ENCODE measurements around the gene A3GALT2.
"Not testable (repeated sequence)": the region's sequence is repeated elsewhere in the genome, so short reads cannot be mapped to it uniquely, and the experiment has no call there.

The A3GALT2 gene

GRCh38 chr1:33292726-33293340 is 28.1 kb downstream of the A3GALT2 start:
- DNase-seq (ENCODE audit: low read depth), result no peak

DNA sequence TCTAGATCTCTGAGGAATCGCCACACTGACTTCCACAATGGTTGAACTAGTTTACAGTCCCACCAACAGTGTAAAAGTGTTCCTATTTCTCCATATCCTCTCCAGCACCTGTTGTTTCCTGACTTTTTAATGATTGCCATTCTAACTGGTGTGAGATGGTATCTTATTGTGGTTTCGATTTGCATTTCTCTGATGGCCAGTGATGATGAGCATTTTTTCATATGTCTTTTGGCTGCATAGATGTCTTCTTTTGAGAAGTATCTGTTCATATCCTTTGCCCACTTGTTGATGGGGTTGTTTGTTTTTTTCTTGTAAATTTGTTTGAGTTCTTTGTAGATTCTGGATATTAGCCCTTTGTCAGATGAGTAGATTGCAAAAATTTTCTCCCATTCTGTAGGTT is 30.3 kb downstream of the A3GALT2 start:
- DNase-seq (ENCODE audit: low read depth), result not testable (repeated sequence)

DNA sequence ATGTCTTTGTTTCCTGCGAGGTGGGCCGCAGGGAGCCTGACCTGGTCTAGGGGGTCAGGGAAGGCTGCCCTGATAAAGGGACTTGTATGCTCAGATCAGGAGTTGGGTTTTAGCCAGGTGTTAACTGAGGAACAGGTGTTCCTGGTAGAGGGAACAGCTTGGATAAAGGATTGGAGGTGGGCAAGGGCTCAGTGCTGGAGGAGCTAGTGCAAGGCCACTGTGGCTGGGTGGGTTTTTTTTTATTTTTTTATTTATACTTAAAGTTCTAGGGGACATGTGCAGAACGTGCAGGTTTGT is 31.1 kb downstream of the A3GALT2 start:
- no peak for DNase-seq (ENCODE audit: low read depth)

DNA sequence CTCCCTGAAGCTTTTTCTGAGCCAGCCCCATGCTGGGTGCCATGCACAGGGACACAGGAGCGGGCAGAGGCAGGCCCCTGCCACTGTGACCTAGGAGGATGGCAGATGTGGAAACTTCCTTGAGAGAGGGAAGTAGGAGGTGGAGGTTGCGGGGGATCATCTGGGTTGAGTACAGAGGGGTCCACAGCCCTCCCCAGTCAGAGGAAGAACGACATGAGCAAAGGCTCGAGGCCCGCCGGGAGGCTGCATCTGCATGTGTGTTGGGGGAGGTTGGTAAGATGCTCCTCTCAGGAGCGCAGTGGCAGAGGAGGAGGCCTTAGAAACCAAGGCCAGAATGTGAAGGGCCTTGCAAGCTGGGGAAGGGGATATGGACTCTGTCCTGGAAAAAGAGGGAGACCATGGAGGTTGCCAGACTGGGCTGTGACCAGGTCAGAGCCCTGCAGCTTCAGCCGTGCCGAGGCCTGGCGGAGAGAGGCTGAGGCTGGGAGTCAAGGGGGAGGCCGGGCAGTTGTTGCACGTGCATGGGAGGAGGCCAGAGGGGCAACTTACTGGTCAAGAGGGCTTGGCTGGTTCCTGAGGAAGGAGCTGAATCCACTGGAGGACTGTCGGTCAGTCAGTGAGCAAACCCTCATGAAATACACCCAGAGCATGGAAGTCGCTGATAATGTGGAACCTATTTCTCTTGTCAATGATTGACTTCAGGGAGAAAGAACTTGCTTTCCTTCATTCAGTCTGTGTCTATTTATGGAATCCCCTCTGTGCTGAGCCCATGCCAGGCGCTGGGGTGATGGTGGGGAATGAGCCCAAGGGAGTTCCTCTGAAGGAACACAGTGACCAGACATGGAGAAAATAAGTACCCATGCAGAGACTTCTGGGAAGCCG is 31.7 kb downstream of the A3GALT2 start:
- no peak for DNase-seq (ENCODE audit: low read depth)

DNA sequence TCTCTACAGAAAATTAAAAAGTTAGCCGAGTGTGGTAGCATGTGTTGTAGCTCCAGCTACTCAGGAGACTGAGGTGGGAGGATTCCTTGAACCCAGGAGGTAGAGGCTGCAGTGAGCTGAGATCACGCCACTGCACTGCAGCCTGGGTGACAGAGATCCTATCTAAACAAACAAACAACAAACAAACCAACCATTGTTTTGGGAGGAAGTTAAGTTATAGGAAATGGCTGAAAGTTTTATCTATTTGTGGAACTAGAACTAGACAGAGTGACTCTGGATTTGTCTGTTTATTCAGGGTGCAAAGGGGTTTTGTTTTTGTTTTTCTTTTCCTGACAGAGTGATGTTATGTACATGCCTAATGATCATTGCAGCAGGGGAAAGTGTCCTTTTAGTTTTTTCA is 33.6 kb downstream of the A3GALT2 start:
- no peak for DNase-seq (ENCODE audit: low read depth)

GRCh38 chr1:33286451-33287185 is 34.3 kb downstream of the A3GALT2 start:
- DNase-seq (ENCODE audit: low read depth), result no peak

DNA sequence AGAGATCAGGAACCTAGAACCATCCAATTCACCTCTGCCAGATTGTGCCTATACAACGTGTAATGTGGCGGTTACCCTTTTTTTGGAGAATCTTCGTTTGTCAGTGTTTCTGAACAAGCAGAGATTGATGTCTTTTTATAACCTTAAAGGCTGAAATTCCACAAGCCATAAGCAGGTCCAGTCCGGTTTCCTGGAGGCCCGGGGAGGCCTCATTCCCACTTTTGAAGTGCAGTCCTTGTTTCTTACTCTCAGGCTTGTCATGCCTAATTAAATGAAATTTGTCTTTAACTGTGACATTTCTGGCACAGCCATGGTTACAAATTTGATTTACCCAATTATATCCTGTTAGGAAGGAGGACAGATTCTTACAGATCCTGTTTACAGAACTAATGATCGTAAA is 36.8 kb downstream of the A3GALT2 start:
- no peak for DNase-seq (ENCODE audit: low read depth)

- DNase-seq (ENCODE audit: low read depth), result no peak
These were observed 38.1 kb downstream of the A3GALT2 start for GRCh38 chr1:33282791-33283190.

GRCh38 chr1:33281554-33282303 is 39.2 kb downstream of the A3GALT2 start:
- DNase-seq (ENCODE audit: low read depth), result no peak

DNA sequence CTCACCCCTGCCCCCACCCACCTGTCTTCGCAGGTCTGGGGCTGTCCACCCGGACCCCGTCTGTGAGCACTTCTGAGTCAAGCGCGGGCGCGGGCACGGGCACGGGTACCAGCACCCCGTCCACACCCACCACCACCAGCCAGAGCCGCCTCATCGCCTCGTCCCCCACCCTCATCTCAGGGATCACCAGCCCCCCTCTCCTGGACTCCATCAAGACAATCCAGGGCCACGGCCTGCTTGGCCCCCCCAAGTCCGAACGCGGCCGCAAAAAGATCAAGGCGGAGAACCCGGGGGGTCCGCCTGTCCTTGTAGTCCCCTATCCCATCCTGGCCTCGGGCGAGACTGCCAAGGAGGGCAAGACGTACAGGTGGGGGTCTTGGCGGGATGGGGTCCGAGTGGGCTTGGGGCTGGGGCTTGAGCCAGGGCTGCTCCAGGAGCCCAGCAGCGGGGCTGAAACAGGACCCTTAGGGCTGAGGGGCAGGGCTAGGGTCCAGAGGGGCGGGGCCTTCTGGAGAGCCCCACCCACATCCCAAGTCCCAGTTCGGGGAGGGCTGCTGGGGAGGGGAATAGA is 40.7 kb downstream of the A3GALT2 start:
- no peak for DNase-seq (ENCODE audit: low read depth)

- DNase-seq (ENCODE audit: low read depth), result no peak
These were observed 43.3 kb downstream of the A3GALT2 start for GRCh38 chr1:33277488-33278084.

DNA sequence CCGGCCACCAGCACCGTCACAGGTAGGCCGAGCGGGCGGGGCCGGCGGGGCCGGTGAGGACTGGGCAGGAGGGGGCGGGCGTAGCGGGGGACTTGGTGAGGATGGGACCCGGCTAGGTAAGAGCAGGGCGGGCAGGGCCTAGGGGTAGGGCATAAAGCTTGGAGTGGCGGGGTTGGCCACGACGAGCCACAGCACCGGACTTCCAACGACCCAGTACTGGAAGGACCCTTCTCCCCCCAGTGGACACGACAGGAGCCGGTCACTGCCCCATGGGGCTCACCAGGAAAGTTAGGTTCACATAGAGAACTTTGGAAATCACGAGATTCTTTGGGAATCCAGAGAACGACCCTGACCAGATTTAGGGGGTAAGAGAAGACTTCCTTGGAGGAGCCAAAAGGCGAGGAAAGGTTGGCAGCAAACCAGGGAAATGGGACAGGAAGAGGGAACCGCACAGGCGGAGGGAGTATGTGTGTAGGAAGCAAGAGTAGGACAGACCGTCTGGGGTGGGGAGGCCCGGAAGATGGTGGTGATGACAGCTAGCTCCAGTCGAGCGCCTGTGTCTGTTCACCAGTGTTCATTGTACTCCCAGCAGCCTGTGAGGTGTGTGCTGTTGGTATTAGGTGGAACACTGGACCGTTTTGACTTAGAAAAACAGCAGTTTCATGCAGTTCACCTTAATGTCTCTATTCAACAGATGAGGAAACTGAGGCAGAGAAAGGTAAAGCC is 44.2 kb downstream of the A3GALT2 start:
- no peak for DNase-seq (ENCODE audit: low read depth)

GRCh38 chr1:33275706-33276572 is 45.0 kb downstream of the A3GALT2 start:
- DNase-seq (ENCODE audit: low read depth), result no peak

DNA sequence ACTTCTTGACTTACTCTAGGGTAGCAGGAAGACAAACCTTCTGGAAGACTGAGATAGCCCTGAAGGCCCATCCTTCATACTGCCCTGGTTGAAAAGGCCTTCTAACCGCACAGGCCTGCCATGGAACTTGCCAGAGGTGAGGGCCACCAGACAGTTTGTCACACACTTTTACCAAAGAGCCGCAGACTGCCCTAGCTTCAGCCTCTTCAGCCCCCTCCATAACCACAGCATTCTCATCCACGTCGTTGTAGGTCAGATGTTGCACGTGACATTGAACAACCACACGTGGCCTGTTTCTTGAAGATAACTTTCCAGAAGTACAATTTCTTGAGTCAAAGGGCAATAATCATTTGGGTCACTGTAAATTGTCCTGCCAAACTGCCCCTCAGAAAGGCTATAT is 45.7 kb downstream of the A3GALT2 start:
- DNase-seq (ENCODE audit: low read depth), result no peak

- no peak for DNase-seq (ENCODE audit: low read depth)
These were observed 46.5 kb downstream of the A3GALT2 start for GRCh38 chr1:33274446-33274845.

DNA sequence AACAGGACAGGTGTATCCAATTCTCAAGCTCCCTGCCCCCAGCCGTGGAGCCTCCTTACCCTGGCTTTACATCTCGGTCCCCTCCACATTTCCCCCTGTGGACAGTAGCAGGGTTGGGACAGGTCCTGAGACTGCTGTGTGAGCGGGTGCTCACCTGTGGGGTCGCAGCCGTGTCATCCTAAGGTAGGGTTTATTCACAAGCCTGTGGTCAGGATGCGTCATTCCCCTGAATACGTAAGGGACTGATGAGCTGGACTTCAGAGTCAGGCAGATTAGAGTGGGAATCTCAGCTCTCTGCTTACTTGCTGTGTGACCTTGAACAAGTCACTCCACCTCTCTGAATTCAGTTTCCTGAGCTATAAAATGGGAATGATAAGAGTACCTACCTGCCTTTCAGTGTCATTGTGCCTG is 46.9 kb downstream of the A3GALT2 start:
- no peak for DNase-seq (ENCODE audit: low read depth)

DNA sequence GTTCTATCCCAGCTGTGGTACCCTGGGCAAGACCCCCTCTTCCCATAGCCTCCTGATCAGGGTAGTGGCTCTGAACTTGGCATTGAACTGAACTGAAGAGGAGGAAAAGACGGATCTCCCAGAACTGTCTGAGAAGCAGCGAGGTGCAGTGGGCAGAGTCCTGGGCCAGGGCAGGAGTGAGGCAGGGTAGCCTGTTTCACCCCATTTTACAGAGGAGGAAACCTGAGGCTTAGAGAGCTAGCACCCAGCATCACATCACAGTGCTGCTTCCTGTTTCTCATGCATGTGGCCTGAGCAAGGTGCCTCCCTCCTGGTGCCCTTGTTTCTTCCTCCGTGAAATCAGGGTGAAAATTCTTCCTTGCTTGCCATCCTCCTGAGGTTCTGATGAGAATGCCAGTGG is 47.5 kb downstream of the A3GALT2 start:
- DNase-seq (ENCODE audit: low read depth), result no peak

- no peak for DNase-seq (ENCODE audit: low read depth)
These were observed 48.0 kb downstream of the A3GALT2 start for GRCh38 chr1:33272930-33273329.

DNA sequence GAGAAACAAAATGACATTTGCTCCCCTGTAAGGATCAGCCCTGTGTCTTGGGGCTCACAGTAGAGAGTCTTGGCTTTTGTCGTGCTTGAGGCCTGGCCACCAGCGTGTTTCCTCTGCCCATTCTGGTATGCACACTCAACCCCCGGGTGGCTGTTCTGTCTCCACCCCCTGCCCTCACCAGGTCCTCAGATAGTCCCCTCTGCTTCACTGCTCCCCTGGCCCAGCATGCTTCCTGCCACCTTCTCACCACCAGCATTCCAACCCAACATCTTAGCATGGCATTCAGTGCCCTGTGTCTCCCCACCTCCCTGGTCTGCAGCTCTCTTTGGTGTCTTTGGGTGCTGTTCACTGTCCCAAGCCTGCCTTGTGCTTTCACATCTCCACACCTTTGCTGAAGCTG is 48.4 kb downstream of the A3GALT2 start:
- no peak for DNase-seq (ENCODE audit: low read depth)
